Inflammatory macrophage treated with lipopolysaccharide for 1 hour (primary cell): Measurements from ENCODE around the gene IQSEC1.

Experiments used
- DNase-seq, 2 donors: peaks; one replicate each; pipeline ENCODE4 v3.0.0-alpha.2; 2020 to 2022

IQSEC1 gene

DNA sequence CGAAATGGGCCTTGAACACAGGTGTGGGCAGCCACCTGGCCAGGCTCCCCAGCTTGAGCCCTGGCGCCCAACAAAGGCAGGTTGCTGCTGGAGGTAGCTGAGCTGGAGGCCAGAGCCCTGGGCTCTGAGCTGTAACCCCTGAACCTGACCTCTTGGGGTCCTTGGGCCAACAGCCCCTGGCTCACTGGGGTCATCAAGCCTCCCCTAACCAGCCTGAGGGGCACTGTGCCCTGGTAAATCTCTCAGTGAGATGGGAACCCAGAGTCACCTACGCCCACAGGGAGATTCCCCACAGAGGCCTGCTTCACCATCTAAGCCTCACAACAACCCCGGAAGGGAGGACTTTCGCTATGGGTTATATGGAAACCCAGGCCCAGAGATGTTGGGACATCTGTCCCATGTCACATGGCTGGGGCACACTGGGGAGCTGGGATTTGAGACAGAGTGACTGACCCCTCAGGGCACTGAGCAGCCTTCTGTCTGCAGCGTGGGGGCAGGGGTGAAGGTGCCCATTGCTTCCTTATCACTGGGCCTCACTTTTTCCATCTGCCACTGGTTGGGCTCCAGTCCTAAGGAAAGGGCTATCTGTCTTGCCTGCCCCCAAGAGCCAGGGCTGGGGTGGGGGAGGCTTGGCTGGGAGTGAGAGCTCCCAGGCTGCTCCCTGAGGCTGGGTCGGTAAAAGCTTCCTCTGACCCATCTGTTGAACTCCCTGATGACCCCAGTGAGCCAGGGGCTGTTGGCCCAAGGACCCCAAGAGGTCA lies 59.1 kb downstream of the IQSEC1 start:
- peak; percentile 84 to 93 for DNase-seq

DNA sequence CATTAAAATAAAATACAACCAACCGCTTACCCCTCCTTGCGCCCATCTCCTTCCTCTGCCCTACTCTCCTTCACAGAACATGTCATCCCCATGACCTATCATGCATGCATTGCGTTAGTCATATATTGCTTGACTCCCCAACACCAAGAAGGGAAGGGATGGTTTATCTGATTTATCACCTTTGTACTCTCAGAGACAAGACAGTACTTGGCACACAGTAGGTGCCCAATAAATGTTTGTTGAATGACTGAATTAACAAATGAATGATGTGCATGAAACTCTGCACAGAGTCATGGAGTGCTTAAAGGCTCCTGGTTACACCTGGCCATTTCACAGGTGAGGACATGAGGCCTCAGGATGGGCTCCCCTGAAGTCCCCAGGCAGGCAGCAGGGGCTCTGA lies 59.7 kb downstream of the IQSEC1 start:
- no peak for DNase-seq

DNA sequence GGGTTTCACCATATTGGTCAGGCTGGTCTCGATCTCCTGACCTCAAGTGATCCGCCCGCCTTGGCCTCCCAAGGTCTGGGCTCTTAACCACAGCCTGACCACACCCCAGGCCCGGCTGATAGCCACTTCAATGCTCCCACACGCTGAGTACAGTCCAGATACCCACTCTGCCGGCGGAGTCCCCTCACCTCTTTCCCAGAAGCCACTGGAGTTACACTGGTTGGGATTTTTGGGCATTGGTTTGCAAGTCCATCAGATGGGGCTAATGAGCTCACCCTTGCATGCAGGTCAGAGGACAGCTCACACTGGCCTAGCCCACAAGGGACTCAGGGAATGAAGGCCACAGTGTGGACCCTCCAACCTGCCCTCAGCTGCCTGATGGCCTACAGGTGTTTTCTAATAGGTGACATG lies 60.1 kb downstream of the IQSEC1 start:
- DNase-seq = peak; percentile 78 to 92

DNA sequence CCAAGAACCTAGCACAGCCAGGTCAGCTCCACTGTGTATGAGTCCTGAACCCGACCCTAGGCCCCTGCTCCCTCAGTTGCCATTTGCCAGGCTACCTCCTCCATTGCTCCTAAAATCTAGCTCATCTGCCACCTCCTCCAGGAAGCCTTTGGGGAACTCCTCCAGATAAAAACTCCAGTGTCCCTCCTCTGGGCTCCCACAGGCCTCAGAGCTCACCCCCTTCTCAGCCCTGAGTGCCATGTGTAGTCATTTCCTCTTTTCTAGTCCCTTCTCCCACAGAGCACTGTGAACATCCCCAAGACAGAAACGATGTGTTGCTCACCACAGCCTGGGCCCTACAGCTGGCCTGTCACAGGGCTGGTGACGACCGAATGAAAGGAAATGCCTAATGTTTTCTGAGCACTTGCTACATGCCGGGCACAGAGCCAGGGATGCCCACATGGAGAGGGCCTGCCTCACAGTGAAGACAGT lies 61.0 kb downstream of the IQSEC1 start:
- DNase-seq = peak; percentile 97 to 100

DNA sequence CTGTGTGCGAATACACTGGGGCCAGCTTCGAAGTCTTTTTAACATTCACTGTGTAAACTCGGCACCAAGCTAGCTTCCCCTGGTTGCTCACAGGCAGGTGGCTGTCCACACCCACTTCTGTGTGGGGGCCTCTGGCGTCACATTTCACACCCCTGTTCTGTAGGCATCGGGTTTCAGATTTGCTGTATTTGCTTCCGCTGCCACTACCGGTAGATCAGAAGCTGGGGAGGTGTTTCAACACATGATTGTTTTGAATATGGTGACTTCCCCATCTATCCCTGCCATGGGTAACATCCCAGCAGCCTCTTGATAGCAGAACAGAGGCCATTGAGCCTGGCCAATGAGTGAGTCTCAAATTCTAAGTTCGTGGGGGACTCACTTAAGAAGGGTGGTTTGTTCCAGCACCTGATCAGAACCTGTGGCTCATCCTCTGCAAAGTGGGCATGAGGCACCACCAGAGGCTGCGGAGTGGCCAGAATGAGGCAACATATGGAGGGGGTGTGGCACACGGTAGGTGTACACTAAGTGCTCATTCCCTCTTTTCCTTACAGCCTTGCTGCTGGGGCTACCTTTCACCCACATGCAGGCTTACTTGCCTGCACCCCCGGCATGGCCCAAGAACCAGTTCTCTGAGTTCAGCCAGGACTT lies 61.5 kb downstream of the IQSEC1 start:
- DNase-seq = peak; percentile 86 to 93

DNA sequence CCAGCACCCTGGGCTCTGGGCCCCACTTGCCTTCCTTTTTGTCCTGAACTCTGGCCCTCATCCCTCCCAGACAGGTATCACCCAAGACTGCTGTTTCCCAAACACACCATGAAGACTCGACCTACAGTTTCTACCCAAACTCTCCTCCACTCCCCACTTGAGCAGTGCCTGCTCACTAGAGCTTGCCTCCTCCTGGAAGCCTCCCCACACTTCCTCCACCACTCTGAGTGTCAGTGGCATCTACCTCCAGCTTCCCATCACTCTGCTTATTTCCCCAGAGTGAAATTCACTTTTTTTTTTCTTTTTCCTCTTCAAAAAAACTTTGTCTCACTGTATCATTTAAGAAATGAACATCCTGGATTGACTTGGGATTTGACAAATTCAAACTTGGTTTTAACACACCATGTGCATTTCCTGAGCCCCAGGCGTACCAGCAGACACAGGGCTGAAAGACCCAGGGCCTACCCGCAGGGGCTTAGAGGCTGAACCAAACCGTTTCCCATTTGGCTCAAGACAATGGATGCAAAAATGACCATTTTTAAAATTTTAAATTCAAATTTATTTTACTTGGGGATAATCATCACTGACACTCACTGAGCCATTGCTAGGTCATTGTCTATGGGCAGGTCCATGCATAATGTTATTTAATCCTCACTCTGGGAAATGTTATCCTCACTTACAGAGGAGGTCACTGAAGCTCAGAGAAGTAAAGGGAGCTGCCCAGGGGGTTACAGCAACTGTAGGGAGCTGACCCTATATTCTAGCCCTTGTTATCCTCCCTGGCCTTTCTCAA lies 62.3 kb downstream of the IQSEC1 start:
- no peak for DNase-seq

DNA sequence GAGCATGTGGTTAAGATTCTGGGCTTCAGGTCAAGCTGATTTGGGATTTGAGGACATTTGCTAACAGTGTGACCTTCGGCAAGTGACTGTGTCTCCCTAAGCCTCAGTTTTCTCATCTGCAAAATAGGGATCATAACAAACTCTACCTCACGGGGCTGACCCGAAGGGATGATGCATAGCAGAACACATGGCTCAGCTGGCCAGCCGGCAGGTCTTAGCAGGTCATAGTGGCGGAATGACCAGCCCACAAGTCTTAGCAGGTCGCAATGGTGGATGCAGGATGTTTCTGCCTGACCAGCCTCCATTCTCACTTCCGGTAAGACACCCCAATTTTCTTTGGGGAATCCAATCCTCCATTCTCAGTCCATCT lies 63.3 kb downstream of the IQSEC1 start:
- DNase-seq = no peak

DNA sequence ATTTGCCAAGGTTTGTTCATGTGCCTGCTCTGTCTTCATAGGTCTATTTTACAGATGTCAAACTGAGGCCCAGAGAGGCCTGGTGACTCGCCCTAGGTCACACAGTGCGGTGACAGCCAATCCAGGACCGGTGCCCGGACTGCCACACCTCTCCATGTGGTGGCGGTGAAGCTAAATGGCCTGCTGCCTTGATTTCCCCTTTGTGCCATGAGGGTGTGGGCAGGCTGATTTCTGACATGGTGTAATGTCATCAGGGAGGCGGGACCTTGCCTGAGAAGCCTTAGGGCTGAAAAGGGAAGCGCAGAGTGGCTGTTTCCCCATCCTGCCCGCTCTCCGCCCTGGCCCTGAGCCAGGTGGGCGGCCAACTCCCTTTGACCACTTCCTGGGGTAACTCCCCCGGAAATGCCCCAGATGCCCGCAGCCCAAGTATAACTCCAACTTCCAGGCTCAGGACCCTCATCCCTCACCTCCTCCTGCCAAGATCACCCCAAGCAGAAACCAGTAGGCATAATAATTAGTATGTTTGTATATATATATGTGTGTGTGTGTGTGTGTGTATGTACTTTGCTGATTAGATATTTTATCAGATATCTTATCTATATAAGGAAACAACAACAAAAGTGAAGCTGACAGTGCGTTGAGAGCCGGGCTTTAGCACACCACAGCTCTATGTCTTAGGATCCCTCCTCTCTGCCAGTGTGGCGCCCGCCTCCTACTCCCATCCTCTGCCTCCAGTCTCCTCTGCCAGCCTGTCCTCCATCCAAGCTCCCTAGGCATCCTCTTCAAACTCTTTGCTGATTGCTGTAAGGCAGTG lies 63.9 kb downstream of the IQSEC1 start:
- DNase-seq = peak; percentile 96 to 97

DNA sequence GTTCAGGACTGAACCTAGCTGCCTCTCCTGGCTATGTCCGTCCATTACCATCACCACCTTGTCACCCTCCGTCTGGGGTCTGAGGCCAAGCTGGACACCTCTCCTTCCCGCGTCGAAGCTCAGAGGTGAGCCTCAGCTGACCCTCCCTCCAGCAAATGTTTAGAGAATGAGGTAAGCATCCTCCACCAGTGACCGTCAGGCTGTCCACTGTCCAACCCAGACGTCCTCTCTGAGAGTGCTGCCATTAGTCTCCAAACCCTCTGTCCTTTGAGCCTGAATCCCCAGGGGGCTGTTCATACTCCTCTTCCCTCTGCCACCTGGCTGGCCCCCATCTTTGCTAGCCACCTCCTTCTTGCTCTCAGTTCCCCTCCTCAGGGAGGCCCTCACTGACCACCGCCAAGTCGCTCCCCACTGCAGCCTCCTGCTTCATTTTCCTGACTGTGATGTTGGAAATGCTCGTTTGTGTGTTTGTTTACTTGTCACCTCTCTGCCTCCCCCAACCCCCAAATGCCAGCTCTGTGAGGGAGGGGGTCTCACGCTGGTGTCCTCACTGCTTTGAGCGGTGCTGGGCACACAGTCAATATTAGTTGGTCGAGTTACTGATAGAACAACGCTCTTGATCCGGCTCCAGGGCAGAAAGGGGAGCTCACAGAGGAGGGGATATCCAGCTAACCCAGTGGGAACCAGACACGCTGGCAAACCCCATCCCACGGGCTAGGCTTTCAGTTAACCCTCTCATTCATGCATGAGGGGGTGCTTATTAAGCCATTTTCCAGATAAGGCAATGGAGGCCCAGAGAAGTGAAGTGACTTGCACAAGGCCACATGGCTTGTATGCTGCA lies 64.9 kb downstream of the IQSEC1 start:
- no peak for DNase-seq

DNA sequence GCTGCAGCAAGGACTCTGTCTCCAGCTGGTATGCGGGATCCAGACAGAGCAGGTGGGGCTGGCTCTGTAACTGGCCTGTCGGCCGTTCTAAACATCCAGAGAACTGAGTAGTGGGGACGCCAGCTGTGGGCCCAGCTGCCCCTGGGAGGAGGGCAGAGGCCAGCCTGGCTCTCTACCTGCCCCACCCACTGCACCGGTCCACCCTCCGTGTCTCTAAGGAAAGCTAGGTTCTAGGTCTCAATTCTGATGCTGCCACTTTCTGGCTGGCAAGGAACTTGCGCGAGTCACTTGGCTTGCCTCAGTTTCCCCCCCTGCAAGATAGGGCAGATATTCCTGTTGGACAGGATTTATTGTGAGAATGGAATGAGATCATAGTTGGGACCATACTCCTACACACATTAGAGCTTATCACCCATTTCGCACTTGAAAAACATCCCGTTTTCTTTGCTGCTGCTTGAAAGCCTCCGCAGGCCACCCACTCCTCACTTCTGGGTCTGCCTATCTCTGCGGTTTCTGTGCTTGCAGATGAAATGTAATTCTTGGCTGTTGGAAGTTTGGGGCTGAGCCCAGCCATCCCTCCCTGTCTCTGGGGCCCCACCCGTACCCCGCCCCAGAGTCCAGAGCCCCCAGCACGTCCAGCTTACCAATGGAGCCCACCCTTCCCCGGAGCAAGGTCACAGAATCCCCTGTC lies 65.8 kb downstream of the IQSEC1 start:
- DNase-seq = no peak

DNA sequence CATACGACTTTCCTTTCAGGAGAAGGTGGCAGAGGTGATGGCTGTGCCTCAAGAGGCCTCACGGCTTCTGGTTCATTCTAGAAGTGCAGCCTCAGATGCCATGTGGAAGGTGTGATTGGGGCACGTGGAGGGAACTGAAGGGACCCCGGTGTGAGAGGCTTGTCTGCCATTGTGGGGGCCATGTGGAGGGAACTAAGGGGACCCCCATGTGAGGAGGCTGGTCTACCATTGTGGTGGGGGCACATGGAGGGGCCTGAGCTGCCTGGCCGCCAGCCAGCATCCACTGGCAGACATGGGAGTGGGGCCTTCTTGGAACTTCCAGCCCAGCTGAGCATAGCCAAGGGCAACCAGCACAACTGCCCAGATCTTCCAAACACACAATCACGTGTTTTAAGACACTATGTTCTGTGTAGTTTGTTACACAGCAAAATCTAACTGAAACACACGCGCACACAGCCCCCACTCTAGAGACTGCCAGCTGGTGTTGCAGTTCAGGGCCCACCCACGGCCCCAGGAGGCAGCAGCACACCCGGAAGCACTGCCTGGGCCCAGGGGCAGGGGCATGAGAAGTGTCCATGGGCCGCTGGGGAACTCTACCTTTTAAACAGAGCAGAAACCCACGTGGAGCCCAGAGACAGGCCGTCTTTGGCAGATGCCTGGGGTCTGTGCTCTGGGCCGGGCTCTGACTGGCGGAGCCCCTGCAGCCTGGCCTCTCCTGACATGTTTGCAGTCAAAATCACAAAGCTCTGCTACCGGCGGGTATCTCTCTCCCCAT lies 66.8 kb downstream of the IQSEC1 start:
- no peak for DNase-seq

DNA sequence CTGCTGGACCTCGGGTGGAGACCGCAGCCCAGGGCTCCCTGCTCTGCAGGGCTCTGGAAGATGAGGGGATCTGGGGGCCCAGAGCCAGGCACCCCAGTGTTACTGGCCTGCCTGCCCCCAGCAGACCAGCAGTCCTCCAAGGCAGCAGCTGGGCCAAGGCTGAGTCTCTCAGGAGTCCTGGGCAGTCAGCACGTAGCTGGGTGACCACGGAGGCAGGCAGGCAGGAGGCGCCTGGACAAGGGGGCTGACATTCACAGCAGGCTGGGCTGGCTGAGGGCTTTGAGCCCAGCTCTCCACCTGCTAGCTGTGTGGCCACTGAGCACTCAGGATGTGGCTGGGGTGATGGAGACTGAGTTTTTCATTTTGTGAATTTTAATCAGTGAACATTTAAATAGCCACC lies 67.9 kb downstream of the IQSEC1 start:
- DNase-seq = no peak

DNA sequence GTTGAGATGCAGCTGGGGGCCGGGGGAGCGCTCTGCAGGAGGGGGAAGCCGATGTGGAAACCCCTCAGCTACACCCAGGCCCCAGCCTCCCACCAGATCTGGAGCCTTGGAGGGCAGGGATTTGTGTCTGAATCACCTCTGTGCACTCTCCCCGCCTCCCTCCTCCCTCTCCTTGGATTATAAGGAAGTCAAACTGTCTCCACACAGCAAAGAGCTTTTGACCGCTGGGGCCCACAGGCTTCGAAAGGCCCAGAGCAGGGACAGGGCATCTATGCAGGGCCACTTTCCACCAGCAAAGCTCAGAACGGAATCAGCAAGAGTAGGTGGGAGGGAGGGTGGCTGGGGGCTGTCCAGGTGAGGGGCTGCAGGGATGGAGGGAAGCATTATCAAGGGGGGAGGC lies 68.9 kb downstream of the IQSEC1 start:
- DNase-seq = peak; percentile 74 to 79

DNA sequence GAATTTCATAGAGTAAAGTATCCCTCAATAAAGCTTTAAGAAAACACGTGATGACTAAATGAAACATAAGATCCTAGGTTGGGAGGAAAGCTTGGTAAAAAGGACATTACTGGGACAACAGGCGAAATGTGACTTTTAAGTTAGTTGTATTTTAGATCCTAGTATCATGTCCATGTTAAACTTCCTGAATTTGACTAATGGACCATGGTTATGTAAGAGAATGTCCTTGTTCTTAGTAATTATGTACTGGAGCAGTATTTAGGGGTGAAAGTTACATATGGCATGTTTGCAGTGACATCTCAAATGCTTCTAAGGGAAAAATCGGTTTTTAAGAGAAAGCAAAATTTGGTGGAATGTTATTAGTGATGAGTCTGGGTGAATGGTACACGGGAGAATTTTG lies 69.6 kb downstream of the IQSEC1 start:
- DNase-seq = no peak

DNA sequence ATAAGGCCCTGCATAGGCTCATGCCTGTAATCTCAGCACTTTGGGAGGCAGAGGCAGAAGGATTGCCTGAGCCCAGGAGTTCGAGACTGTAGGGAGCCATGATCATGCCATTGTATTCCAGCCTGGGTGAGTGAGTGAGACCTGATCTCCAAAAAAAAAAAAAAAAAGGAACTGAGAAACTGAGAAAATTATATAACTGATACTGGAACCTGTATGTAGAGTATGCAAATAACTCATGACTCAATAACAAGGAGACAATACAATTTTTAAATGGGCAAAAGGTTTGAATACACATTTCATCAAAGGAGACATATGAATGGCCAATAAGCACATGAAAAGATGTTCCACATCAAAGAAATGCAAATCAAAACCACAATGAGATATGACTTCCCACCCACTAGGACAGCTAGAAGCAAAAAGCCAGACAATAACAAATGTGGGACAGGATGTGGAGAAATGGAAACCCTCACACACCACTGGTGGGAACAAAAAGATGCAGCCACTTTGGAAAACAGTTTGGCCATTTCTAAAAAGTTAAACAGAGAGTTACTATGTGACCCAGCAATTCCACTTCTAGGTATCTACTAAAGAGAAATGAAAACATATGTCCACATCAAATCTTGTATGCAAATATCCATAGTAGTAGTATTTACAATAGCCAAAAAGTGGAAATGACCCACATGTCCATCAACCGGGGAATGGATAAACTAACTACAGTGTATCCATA lies 70.7 kb downstream of the IQSEC1 start:
- DNase-seq = peak in 1 of 2 donors; percentile 76

DNA sequence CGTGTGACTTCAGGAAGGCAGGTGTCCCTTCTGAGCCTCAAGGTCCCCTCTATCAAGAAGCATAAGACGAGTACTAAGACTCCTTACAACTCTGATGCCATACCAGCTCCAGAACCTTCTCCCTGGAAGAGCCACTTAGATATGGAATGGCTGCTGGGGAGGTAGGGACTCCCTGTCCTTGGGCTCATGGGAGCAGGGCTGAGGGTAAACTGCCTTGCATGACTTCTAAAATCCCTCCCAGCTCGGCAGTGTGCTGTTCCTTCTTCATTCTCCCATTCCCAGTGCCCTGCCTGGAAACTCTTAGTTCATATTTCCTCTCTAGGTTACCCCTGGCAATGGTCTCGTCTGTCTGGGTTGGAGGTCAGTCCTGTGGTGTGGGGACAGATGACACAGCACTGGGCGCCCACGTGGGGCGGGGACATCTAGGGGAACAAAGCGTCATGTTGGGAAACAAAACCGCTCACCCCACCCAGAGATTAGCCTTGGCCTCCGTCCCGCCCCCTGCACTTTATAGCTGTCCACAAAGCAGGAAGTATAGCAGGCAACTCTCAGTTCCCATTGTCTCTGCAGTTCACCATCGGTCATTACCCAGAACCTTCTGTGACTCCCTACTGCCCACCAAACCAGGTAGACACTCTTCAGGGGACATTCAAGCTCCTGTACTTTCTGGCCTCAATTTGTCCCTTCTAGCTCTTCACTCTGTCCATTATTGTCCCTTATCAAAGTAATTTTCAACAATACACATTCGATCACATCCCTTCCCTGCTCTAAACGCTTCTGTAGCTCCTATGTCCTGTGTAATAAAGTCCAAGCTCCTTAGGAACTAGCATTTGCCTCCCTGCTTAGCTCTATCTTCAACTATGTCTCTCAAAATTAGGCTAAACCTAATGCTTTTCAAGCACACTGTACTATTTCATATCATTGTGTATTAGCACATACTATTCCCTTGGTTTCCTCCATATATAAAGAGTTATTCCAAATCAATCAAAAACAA lies 73.8 kb downstream of the IQSEC1 start:
- DNase-seq = peak; percentile 98 to 99

DNA sequence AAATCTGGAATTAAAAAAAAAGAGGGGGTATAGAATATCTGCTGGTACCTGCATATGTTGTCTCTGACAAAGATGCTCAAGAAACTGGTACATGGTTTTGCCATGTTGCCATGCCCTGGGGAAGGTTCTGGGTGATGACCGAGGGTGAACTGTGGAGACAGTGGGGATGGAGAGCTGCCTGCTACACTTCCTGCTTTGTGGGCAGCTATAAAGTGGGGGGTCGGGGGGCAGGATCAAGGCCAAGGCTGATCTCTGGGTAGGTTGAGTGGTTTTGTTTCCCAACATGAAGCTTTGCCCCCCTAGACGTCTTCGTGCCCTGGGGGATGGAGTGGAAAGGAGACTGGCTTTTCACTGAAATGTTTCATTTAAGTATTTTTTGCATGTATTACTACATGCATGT lies 74.6 kb downstream of the IQSEC1 start:
- DNase-seq = no peak

DNA sequence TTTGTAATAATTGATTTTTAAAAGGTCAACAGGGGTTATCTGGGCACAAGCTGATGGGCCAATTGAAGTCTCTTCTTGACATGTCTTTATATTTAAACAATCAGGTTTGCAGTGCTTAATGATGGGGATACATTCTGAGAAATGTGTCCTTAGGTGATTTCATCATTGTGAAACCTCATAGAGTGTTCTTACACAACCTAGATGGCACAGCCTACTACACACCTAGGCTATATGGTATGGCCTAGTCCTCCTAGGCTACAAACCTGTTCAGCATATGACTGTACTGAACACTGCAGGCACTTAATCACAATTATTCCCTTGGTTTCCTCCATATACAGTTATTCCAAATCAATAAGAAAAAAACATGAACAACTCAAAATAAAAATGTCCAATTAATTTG lies 75.8 kb downstream of the IQSEC1 start:
- no peak for DNase-seq

DNA sequence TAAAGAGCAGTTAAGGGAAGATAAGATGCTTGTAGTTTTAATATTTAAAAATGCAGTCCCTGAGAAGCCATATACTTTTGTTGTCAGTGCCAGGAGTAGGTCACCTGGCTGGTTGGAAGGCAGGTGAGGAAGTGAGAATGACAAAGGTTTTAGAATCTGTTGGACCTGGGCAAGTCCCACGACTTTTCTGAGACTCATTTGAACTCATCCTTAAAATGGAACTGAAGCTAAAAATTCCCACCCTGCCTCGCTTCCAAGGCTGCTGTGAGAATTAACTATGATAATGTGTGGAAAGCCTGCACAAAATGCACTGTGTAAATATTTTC lies 77.1 kb downstream of the IQSEC1 start:
- no peak for DNase-seq
